ENCODE results near the gene HAGH. TPM values are rescaled to one million over a fixed set of nuclear protein-coding genes. Genes with fewer than 3 reads are reported as not detected.

Gene HAGH
- total RNA-seq, 5 donors from 2014 or later (not counting 1 experiment from before 2014, with no cell fraction given), result 37.6 to 102 (median 70.7) TPM

DNA sequence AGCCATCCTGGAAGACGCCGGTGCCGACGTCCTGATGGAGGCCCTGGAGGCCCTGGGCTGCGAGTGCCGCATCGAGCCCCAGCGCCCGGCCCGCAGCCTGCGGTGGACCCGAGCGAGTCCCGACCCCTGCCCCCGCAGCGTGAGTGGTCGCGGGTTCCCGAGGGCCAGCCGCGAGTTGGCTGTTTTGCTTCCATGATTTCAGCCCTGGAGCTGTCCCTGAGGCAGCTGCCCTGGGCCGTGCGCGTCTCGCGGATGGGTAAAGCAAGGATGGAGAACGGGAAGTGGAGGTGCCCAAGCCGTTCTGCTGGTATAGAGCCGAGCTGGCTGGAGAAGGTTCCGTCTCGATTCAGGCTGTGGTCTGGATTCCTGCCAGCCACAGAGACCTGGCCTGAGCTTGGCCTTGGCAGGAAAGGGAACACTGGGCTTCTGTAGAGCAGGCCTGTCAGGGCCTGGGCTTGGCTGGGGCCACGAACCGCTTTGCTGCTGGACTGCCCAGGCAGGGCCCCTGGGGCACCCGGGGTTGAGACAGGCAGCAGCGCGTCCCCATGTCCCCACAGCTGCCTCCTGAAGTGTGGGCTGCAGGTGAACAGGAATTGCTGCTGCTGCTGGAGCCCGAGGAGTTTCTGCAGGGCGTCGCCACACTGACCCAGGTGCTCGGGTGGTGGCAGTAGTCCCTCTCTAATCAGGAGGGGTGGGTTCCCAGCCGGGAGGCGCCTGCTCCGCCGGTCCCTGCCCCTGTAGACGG is 52.8 kb downstream of the HAGH start:
- Histone ChIP-seq H3K4me3 (ENCODE audit: control insufficient read depth in 1 of 2, extremely low read depth in 1 of 2, low read length in 1 of 2) (peak overlapping the region; percentile 67 to 79), H3K27ac (ENCODE audit: low read length) (peak overlapping the region; percentile 34), H3K4me1 (ENCODE audit: control insufficient read depth in 1 of 2, extremely low read depth in 1 of 2, insufficient read depth in 2 of 2, low read length in 2 of 2) (peaks cover 4 to 48% of the 10 kb centered on the region in 2 experiments), H3K36me3 (ENCODE audit: control insufficient read depth in 2 of 2, extremely low read depth in 1 of 2, insufficient read depth in 1 of 2, low read length in 1 of 2) (peaks cover 18 to 33% of the 10 kb centered on the region in 2 donors), H3K27me3 (replicated peaks in 1 of 2; ENCODE audit: control insufficient read depth in 2 of 2, extremely low read depth in 1 of 2, insufficient read depth in 2 of 2, low read length in 1 of 2) (no peaks in the 10 kb centered on the region), H3K9me3 (no peaks in the 10 kb centered on the region)
- peak overlapping the region; percentile 94 to 98 (median 97) for H3K4me3 Mint-ChIP-seq
- no peaks in the 10 kb centered on the region for H3K9me3 Mint-ChIP-seq
- peak overlapping the region; percentile 70 to 71 for H3K27ac Mint-ChIP-seq
- no peaks in the 10 kb centered on the region for H3K27me3 Mint-ChIP-seq
- H3K4me1 Mint-ChIP-seq, result peaks cover 17 to 24% (median 18%) of the 10 kb centered on the region in 3 donors
- ATAC-seq (replicated peaks in 1 of 4) (peak; percentile 1 to 20 (median 2)), DNase-seq (peak in 2 of 35 experiments; percentile 39)
- no peaks in the 10 kb centered on the region for H3K36me3 Mint-ChIP-seq
- ChIA-PET POLR2A (no interaction called here), CTCF (interaction anchor here in 1 of 2 donors (1.8 kb wide), 1 partner anchor 9 kb away, joined by 7 read pairs; the partner anchor contains the start of genes NUBP2 and SPSB3)
- WGBS (ENCODE audit: insufficient coverage), result 18% methylated on average over 45 of the region's 45 CpGs

GRCh38 chr16:1772908-1773702 is 53.5 kb downstream of the HAGH start, which contains the start of gene MRPS34:
Gene MRPS34, minus strand, starts transcription at chr16:1773134. Its CDS starts 15 bp downstream, at chr16:1773119.
- peaks cover under 1% of the 10 kb centered on the region for H3K36me3 Mint-ChIP-seq
- peak; percentile 41 to 85 (median 67) for DNase-seq
- POLR2A ChIA-PET, result no interaction called here
- H3K27ac Mint-ChIP-seq, result peak within 1 kb of the TSS; percentile 95 to 97
- Histone ChIP-seq H3K36me3 (ENCODE audit: control insufficient read depth in 2 of 2, extremely low read depth in 1 of 2, insufficient read depth in 1 of 2, low read length in 1 of 2) (peaks cover 17 to 29% of the 10 kb centered on the region in 2 donors), H3K4me3 (ENCODE audit: control insufficient read depth in 1 of 2, extremely low read depth in 1 of 2, low read length in 1 of 2) (peak within 1 kb of the TSS; percentile 67 to 79), H3K4me1 (ENCODE audit: control insufficient read depth in 1 of 2, extremely low read depth in 1 of 2, insufficient read depth in 2 of 2, low read length in 2 of 2) (peaks cover 4 to 45% of the 10 kb centered on the region in 2 experiments), H3K9me3 (no peaks in the 10 kb centered on the region), H3K27ac (ENCODE audit: low read length) (peak within 1 kb of the TSS; percentile 54), H3K27me3 (replicated peaks in 1 of 2; ENCODE audit: control insufficient read depth in 2 of 2, extremely low read depth in 1 of 2, insufficient read depth in 2 of 2, low read length in 1 of 2) (no peaks in the 10 kb centered on the region)
- under 1% methylated on average over 108 of the region's 108 CpGs for WGBS (ENCODE audit: insufficient coverage)
- H3K4me1 Mint-ChIP-seq, result peaks cover 17 to 24% (median 18%) of the 10 kb centered on the region in 3 donors
- ATAC-seq (replicated peaks in 1 of 4), result peak; percentile 53 to 65 (median 58)
- H3K9me3 Mint-ChIP-seq, result no peaks in the 10 kb centered on the region
- no peaks in the 10 kb centered on the region for H3K27me3 Mint-ChIP-seq
- CTCF ChIA-PET, result interaction anchor here in 1 of 2 donors (0.6 to 2.2 kb wide), 4 partner anchors 9 to 909 kb away, joined by 3 to 12 read pairs (median 6); partner anchors contain the start of genes KCTD5, NUBP2 and SPSB3
- H3K4me3 Mint-ChIP-seq, result peak within 1 kb of the TSS; percentile 94 to 98 (median 97)

GRCh38 chr16:1772362-1772907 is 54.2 kb downstream of the HAGH start, which contains the start of gene EME2:
Gene EME2, plus strand, starts transcription at chr16:1772810. Its CDS starts 418 bp downstream, at chr16:1773228.
- WGBS (ENCODE audit: insufficient coverage), result under 1% methylated on average over 53 of the region's 53 CpGs
- H3K4me3 Mint-ChIP-seq, result peak within 1 kb of the TSS; percentile 94 to 98 (median 97)

DNA sequence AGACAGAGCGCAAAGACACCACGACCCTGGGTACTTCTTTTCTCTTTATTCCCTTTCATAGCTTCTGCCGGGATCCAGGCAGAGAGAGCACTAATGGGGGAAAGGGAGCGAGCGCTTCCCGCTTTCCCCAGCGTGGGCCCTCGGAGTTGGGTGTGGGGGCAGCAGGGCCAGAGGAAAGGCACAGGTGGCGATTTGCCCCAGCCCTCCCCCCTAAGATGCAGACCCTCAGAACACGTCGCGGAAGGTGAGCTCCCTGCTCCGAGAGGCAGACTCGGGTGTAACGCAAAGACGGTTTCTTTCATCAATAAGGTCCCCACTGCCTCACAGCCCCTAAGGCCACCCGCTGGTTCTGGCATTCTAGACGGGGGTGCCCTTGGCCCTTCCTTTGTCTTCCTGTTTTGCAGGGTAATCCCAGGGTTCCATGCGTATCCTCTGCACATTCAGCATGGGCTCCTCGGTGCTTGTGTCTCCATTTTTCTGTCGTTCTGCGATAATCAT is 54.7 kb downstream of the HAGH start:
- peaks cover 5% of the 10 kb centered on the region for H3K36me3 Mint-ChIP-seq
- H3K4me3 Mint-ChIP-seq, result peak overlapping the region; percentile 94 to 98 (median 97)
- Histone ChIP-seq H3K36me3 (ENCODE audit: control insufficient read depth in 2 of 2, extremely low read depth in 1 of 2, insufficient read depth in 1 of 2, low read length in 1 of 2) (peaks cover 8 to 28% of the 10 kb centered on the region in 2 donors), H3K4me1 (ENCODE audit: control insufficient read depth in 1 of 2, extremely low read depth in 1 of 2, insufficient read depth in 2 of 2, low read length in 2 of 2) (peaks cover 4 to 45% of the 10 kb centered on the region in 2 experiments), H3K9me3 (no peaks in the 10 kb centered on the region), H3K27ac (ENCODE audit: low read length) (peak overlapping the region; percentile 54), H3K27me3 (replicated peaks in 1 of 2; ENCODE audit: control insufficient read depth in 2 of 2, extremely low read depth in 1 of 2, insufficient read depth in 2 of 2, low read length in 1 of 2) (no peaks in the 10 kb centered on the region), H3K4me3 (ENCODE audit: control insufficient read depth in 1 of 2, extremely low read depth in 1 of 2, low read length in 1 of 2) (peak overlapping the region; percentile 67 to 79)
- no peaks in the 10 kb centered on the region for H3K9me3 Mint-ChIP-seq
- no peaks in the 10 kb centered on the region for H3K27me3 Mint-ChIP-seq
- DNase-seq (no peak), ATAC-seq (replicated peaks in 1 of 4) (no peak)
- H3K27ac Mint-ChIP-seq, result peak overlapping the region; percentile 95 to 97
- POLR2A ChIA-PET, result interaction anchor here in 1 of 2 donors (0.6 kb wide), 1 partner anchor 10 kb away, joined by 6 read pairs; the partner anchor contains the start of gene SPSB3
- peaks cover 17 to 24% (median 18%) of the 10 kb centered on the region in 3 donors for H3K4me1 Mint-ChIP-seq
- CTCF ChIA-PET, result interaction anchor here in 1 of 2 donors (2.2 kb wide), 1 partner anchor 11 kb away, joined by 12 read pairs; the partner anchor contains the start of genes NUBP2 and SPSB3
- 11% methylated on average over 16 of the region's 22 CpGs for WGBS (ENCODE audit: insufficient coverage)

More at GRCh38 chr16:1772362-1772907, 54.2 kb downstream of the HAGH start, which contains the start of gene EME2:
- H3K27ac Mint-ChIP-seq, result peak within 1 kb of the TSS; percentile 95 to 97
- Histone ChIP-seq H3K9me3 (no peaks in the 10 kb centered on the region), H3K4me3 (ENCODE audit: control insufficient read depth in 1 of 2, extremely low read depth in 1 of 2, low read length in 1 of 2) (peak within 1 kb of the TSS; percentile 67 to 79), H3K27ac (ENCODE audit: low read length) (peak within 1 kb of the TSS; percentile 54), H3K4me1 (ENCODE audit: control insufficient read depth in 1 of 2, extremely low read depth in 1 of 2, insufficient read depth in 2 of 2, low read length in 2 of 2) (peaks cover 4 to 45% of the 10 kb centered on the region in 2 experiments), H3K36me3 (ENCODE audit: control insufficient read depth in 2 of 2, extremely low read depth in 1 of 2, insufficient read depth in 1 of 2, low read length in 1 of 2) (peaks cover 12 to 26% of the 10 kb centered on the region in 2 donors), H3K27me3 (replicated peaks in 1 of 2; ENCODE audit: control insufficient read depth in 2 of 2, extremely low read depth in 1 of 2, insufficient read depth in 2 of 2, low read length in 1 of 2) (no peaks in the 10 kb centered on the region)
- peaks cover 17 to 24% (median 18%) of the 10 kb centered on the region in 3 donors for H3K4me1 Mint-ChIP-seq
- peak in 32 of 35 experiments; percentile 28 to 62 (median 42) for DNase-seq
- ChIA-PET CTCF (interaction anchor here in 1 of 2 donors (0.6 to 2.2 kb wide), 3 partner anchors 10 to 910 kb away, joined by 3 to 12 read pairs (median 6); partner anchors contain the start of genes KCTD5, NUBP2 and SPSB3), POLR2A (interaction anchor here in 1 of 2 donors (0.6 kb wide), 1 partner anchor 10 kb away, joined by 6 read pairs; the partner anchor contains the start of gene SPSB3)
- peaks cover 3% of the 10 kb centered on the region for H3K36me3 Mint-ChIP-seq
- H3K27me3 Mint-ChIP-seq, result no peaks in the 10 kb centered on the region
- peak; percentile 24 to 33 (median 31) for ATAC-seq (replicated peaks in 1 of 4)
- no peaks in the 10 kb centered on the region for H3K9me3 Mint-ChIP-seq

GRCh38 chr16:1771188-1771863 is 55.3 kb downstream of the HAGH start, which contains the start of gene NME3:
Gene NME3, minus strand, starts transcription at chr16:1771543. Its CDS starts 9 bp downstream, at chr16:1771534.
- WGBS (ENCODE audit: insufficient coverage), result under 1% methylated on average over 68 of the region's 79 CpGs
- ChIA-PET CTCF (interaction anchor here in 1 of 2 donors (2.2 kb wide), 1 partner anchor 11 kb away, joined by 12 read pairs; the partner anchor contains the start of genes NUBP2 and SPSB3), POLR2A (no interaction called here)
- H3K4me3 Mint-ChIP-seq, result peak within 1 kb of the TSS; percentile 94 to 98 (median 97)
- Histone ChIP-seq H3K9me3 (no peaks in the 10 kb centered on the region), H3K27me3 (replicated peaks in 1 of 2; ENCODE audit: control insufficient read depth in 2 of 2, extremely low read depth in 1 of 2, insufficient read depth in 2 of 2, low read length in 1 of 2) (no peaks in the 10 kb centered on the region), H3K4me1 (ENCODE audit: control insufficient read depth in 1 of 2, extremely low read depth in 1 of 2, insufficient read depth in 2 of 2, low read length in 2 of 2) (peaks cover 4 to 45% of the 10 kb centered on the region in 2 experiments), H3K27ac (ENCODE audit: low read length) (peak within 1 kb of the TSS; percentile 54), H3K36me3 (ENCODE audit: control insufficient read depth in 2 of 2, extremely low read depth in 1 of 2, insufficient read depth in 1 of 2, low read length in 1 of 2) (peaks cover 6 to 27% of the 10 kb centered on the region in 2 donors), H3K4me3 (ENCODE audit: control insufficient read depth in 1 of 2, extremely low read depth in 1 of 2, low read length in 1 of 2) (peak within 1 kb of the TSS; percentile 67 to 79)
- H3K36me3 Mint-ChIP-seq, result peaks cover 6% of the 10 kb centered on the region
- ATAC-seq (replicated peaks in 1 of 4) (peak; percentile 57 to 60 (median 60)), DNase-seq (peak; percentile 17 to 80 (median 61))
- peak within 1 kb of the TSS; percentile 95 to 97 for H3K27ac Mint-ChIP-seq
- H3K27me3 Mint-ChIP-seq, result no peaks in the 10 kb centered on the region
- peaks cover 17 to 24% (median 18%) of the 10 kb centered on the region in 3 donors for H3K4me1 Mint-ChIP-seq
- no peaks in the 10 kb centered on the region for H3K9me3 Mint-ChIP-seq

Data from T-cell (primary cell).